ENCODE measurements around the gene SCARF1. TPM values are rescaled to one million over a fixed set of nuclear protein-coding genes. Genes with fewer than 3 reads are reported as not detected.

Gene SCARF1
- total RNA-seq (2014; rRNA removed; shearing (Covaris generic)) = 0.19 and 0.41 TPM in 2 replicates

GRCh38 chr17:1645207-1646171 lies at the start of gene SCARF1:
TSS of gene SCARF1 (minus strand) at chr17:1645732. CDS start at chr17:1645697, 35 bp downstream.

DNA sequence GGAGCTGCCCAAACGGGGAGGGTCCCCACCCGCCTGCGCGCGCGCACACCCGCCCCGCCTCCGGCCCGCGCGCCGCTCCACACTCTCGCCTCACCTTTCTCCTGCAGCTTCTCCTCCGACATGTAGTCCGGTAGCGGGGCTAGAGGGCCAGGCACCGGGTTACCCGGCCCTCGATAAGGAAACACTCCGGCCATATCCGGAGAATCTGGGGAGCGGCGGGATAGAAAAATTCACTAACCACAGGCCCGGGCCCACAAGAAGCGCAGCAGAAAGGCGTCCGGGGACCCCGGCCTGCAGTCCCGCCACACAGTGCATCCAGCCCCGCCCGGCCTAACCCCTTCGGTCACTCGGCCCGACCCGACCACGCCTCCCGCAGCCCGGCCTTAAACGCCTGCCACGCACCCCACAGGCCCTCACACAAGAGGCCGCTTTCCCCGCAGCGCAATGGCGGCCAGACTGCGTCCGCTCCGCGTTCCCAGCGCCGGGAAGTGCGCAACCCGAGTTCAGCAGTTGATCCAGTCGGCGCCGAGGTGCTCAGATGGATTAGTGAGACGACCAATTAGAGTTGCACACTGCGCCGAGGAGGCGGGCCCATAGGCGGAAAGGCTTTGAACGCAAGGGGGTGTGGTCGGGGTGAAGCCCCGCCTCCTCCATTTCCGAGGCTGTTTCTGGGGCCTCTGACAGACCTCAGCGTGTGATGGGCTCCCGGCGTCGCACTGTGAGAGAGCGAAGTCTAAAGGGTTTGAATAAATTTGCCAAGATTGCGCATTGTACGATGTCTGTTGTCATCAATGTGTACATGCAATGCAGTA lies 39.1 kb upstream of the SCARF1 start, which contains the start of gene PRPF8:
PRPF8 (minus strand) TSS at position 490 of the 812 bp plus-strand sequence; CDS start at position 194, 296 bp downstream.

DNA sequence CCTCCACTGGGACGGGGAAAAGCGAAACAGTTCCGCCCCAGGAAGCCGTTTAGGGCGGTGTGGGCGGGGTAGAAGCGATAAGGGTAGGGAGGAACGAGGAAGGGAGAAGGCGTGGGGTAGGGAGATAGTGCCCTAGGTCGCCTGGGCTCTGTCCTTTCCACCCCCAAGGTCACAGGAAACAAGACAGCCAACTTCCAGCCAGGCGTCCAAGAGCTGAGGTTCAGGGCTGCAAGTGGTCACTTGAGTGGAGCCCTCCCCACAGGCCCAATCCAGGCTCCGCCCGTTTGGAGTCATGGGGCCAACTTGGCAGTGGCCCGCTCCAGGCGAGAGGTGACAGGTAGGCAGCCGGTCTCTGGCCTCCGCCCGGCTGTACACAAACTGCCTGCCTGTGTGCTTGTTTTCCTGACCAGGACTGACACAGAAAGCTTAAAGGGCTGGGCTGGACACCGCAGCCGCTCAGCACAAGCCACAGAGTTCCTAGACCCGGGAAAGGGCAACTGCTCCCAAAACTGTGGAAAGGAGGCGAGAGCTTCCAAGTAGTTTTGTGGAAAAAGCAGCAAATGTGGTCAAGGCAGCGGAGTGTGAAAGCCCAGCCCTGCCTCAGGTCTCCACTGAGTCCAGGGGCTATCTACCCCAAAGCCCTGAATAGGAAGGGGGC lies 4.4 kb upstream of the SCARF1 start, which contains the start of gene RILP:
RILP (minus strand) TSS at position 23 of the 658 bp plus-strand sequence. CDS start 62 bp downstream, outside the sequence.

GRCh38 chr17:1627982-1628855 lies 17.3 kb downstream of the SCARF1 start, which contains the start of gene SLC43A2:
TSS of gene SLC43A2 (minus strand) at chr17:1628834. CDS start at chr17:1627874, 960 bp downstream.

Small RNA genes within 50 kb of the gene (small RNA-seq; reads per million reads assigned to genes)
- not detected for gene RN7SL105P

Other genes with a start within 250 kb of the SCARF1 start
- gene YWHAE, start 245.5 kb downstream of the SCARF1 start, total RNA-seq (2014; rRNA removed; shearing (Covaris generic)) = 480 and 534 TPM in 2 replicates
- 46.2 and 47.9 TPM in 2 replicates for gene CRK, start 189.5 kb downstream of the SCARF1 start, total RNA-seq (2014; rRNA removed; shearing (Covaris generic))
- 104 and 107 TPM in 2 replicates for gene MYO1C, start 153.0 kb downstream of the SCARF1 start, total RNA-seq (2014; rRNA removed; shearing (Covaris generic))
- gene INPP5K, start 129.1 kb downstream of the SCARF1 start, total RNA-seq (2014; rRNA removed; shearing (Covaris generic)) = 61.0 and 73.0 TPM in 2 replicates
- gene PITPNA, start 82.9 kb downstream of the SCARF1 start, total RNA-seq (2014; rRNA removed; shearing (Covaris generic)) = 40.1 and 46.4 TPM in 2 replicates
- 0.77 and 1.4 TPM in 2 replicates for gene SLC43A2, start 16.9 kb downstream of the SCARF1 start, total RNA-seq (2014; rRNA removed; shearing (Covaris generic))
- 13.8 and 17.3 TPM in 2 replicates for gene RILP, start 4.1 kb upstream of the SCARF1 start, total RNA-seq (2014; rRNA removed; shearing (Covaris generic))
- gene PRPF8, start 39.1 kb upstream of the SCARF1 start, total RNA-seq (2014; rRNA removed; shearing (Covaris generic)) = 113 and 118 TPM in 2 replicates
- gene TLCD2, start 64.6 kb upstream of the SCARF1 start, total RNA-seq (2014; rRNA removed; shearing (Covaris generic)) = 2.9 and 3.1 TPM in 2 replicates
- 18.7 and 26.5 TPM in 2 replicates for gene WDR81, start 79.0 kb upstream of the SCARF1 start, total RNA-seq (2014; rRNA removed; shearing (Covaris generic))
- gene SERPINF2, start 97.1 kb upstream of the SCARF1 start, total RNA-seq (2014; rRNA removed; shearing (Covaris generic)) = 0.49 and 0.98 TPM in 2 replicates
- gene SERPINF1, start 116.3 kb upstream of the SCARF1 start, total RNA-seq (2014; rRNA removed; shearing (Covaris generic)) = 17.8 and 18.0 TPM in 2 replicates
- gene SMYD4, start 184.2 kb upstream of the SCARF1 start, total RNA-seq (2014; rRNA removed; shearing (Covaris generic)) = 7.5 and 9.4 TPM in 2 replicates
- 50.5 and 58.8 TPM in 2 replicates for gene RPA1, start 184.3 kb upstream of the SCARF1 start, total RNA-seq (2014; rRNA removed; shearing (Covaris generic))